22Rv1 (cell line): ENCODE measurements around the gene LRMDA.

Experiments used
- CTCF ChIP-seq: fragments of 450-650 bp; IDR thresholded peaks from 2 replicates; pipeline ENCODE4 v1.5.1; 2017; ENCODE audit warnings: mild to moderate bottlenecking
- ZFX ChIP-seq: fragments of 450-650 bp; IDR thresholded peaks from 2 replicates; pipeline ENCODE4 v1.6.1; 2017; ENCODE audit warnings: antibody characterized with exemption, borderline replicate concordance

GRCh38 chr10:75723319-75723980 lies 292.0 kb downstream of the LRMDA start:
- TF ChIP-seq CTCF (no peak), ZFX (no peak)
